Esophagus muscularis mucosa (tissue), 4 donors: ENCODE measurements around the gene XXYLT1.

ENCODE experiments used
- CTCF ChIP-seq, 3 experiments: fragments of 200-600 bp in 2 of 3; fragments of 450-650 bp in 1 of 3; sonication (generic) in 2 of 3; IDR thresholded peaks; one replicate each; pipeline ENCODE4 v1.5.1; 2017 to 2019; ENCODE audit warnings: antibody characterized with exemption in 3 of 3, mild to moderate bottlenecking in 2 of 3, moderate library complexity in 1 of 3
- EP300 ChIP-seq: sonication (generic); formaldehyde crosslinking; IDR thresholded peaks from one replicate; pipeline ENCODE4 v1.6.1; 2017; ENCODE audit warnings: antibody characterized with exemption
- POLR2A ChIP-seq: fragments of 450-650 bp; IDR thresholded peaks from one replicate; pipeline ENCODE4 v1.6.1; 2017; ENCODE audit warnings: antibody characterized with exemption, moderate library complexity, mild to moderate bottlenecking, low read depth
- POLR2AphosphoS5 ChIP-seq, 2 donors: sonication (generic); formaldehyde crosslinking; IDR thresholded peaks; one replicate each; pipeline ENCODE4 v1.6.1; 2017; ENCODE audit warnings: antibody characterized with exemption in 2 of 2

- TF ChIP-seq CTCF (IDR thresholded peaks at IDR 0.05) (no peak), POLR2A (no peak), POLR2AphosphoS5 (IDR thresholded peaks at IDR 0.05) (no peak), EP300 (no peak)
Measured at GRCh38 chr3:195170496-195170895, 100.5 kb downstream of the XXYLT1 start.
